NCI-H2227 treated with DMSO at 0.1 percent for 48 hours (cell line): ENCODE measurements around the gene ZNHIT2.

Experiments
- DNase-seq: peaks from one replicate; lab custom pipeline; 2025; lab: John Stamatoyannopoulos, UW

The ZNHIT2 gene

GRCh38 chr11:65134240-65134951 lies 16.9 kb upstream of the ZNHIT2 start, which contains the start of gene SYVN1:
Gene SYVN1 (minus strand): TSS chr11:65134519. CDS start chr11:65133601, 918 bp downstream.
- peak; percentile 91 for DNase-seq

DNA sequence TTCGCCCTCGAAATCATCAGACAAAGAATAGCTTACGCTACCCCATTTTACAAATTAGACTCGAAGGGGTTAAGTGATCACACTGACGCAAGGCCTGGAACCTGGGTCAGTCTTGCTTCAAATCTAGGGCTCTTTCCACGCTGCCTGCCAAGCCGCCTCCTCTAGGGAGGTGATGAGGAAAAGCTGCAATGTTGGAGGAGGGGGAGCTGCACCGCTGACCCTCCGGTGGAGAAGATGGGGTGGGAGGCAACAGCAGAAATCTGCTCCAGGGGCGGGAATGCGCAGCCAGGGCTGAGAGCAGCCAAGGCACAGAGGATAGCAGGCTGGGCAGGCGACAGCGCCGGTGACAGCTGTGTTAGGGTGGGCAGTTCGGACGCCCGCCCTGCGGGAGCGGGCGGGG lies 16.2 kb upstream of the ZNHIT2 start:
- DNase-seq = no peak

DNA sequence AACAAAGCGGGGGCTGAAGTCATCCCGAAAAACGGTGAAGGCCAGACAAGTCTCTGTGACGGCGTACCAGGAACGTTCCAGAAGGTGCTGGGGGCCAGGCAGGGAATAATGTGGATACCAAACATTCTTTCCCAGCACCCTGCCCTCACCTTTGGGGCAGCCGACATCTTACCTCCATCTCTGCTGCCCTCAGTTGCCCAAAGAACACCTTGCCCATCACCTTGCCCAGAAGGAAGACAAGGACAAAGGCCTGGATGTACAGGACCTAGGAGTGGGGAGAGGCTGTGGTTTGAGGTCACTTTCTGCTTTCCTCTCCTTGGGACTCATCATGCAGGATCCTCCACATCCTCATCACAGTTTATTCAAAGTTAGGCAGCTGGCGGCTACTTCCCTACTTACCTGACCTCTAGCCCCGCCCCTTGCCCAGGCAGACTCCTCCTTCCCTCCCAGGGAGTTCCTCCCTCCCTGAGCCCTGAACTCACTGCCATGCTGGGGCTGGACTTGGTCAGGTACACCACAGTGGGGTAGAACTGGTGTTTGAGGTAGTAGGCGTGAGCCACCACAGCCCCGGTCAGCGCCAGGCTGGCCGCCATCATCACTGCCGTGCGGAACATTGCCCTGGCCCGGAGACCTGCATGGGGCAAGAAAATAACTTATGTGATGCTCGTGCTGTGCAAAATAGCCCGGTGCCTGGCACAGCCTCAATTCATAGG lies 15.6 kb upstream of the ZNHIT2 start:
- no peak for DNase-seq

GRCh38 chr11:65132238-65132987 lies 14.9 kb upstream of the ZNHIT2 start:
- no peak for DNase-seq

DNA sequence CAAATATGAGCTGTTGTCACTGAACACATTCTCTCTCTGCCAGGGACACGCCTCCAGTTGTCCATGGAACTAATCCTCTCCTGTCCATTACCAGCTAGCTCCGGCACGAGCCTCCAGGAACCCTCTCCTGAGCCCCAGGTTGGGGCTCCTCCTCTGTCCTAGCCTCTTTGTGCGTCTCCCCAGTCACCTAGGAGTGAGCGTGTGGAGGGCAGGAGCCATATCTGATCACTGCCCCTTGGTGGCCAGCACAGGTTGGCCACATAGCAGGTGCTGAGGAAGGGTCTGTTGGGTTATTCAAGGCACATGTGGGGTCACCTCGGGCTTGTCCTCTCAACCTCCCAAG lies 14.4 kb upstream of the ZNHIT2 start:
- no peak for DNase-seq

- no peak for DNase-seq
These were observed 13.9 kb upstream of the ZNHIT2 start for GRCh38 chr11:65131417-65131776.

- no peak for DNase-seq
These were observed 13.3 kb upstream of the ZNHIT2 start for GRCh38 chr11:65130631-65131416.

- no peak for DNase-seq
These were observed 12.3 kb upstream of the ZNHIT2 start for GRCh38 chr11:65129649-65130441.

- no peak for DNase-seq
These were observed 11.0 kb upstream of the ZNHIT2 start for GRCh38 chr11:65128182-65129145.

- no peak for DNase-seq
These were observed 10.1 kb upstream of the ZNHIT2 start for GRCh38 chr11:65127473-65128181.

DNA sequence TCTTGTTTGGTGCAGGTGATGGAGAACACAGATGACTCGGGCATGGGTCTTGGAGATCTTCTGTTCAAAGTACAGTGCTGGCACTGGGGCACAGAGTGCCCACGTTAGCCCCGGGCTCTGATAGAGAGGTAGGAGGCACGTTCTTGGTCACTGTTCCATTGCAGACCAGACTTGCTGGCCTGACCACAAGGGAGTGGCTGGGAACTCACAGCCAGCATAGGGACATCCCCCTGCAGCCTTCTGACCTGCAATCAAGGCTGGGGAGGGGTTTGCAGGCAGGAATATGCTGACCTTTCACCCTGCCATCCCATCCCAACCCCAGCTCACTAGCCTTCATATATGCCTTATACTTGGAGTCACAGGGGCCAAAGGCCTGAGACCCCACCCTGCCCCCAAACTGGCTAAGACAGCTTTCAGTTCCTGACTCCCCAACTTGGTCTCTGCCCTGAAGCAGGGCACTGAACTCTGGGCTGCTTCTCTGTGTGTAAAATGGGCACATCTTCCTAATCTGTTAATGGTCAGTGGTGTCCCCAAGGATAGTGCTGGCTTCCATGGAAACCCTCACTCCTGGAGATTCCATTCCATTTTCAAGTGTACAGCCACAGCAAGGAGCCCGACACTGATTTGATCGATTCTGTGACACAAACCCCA lies 9.2 kb upstream of the ZNHIT2 start:
- no peak for DNase-seq

DNA sequence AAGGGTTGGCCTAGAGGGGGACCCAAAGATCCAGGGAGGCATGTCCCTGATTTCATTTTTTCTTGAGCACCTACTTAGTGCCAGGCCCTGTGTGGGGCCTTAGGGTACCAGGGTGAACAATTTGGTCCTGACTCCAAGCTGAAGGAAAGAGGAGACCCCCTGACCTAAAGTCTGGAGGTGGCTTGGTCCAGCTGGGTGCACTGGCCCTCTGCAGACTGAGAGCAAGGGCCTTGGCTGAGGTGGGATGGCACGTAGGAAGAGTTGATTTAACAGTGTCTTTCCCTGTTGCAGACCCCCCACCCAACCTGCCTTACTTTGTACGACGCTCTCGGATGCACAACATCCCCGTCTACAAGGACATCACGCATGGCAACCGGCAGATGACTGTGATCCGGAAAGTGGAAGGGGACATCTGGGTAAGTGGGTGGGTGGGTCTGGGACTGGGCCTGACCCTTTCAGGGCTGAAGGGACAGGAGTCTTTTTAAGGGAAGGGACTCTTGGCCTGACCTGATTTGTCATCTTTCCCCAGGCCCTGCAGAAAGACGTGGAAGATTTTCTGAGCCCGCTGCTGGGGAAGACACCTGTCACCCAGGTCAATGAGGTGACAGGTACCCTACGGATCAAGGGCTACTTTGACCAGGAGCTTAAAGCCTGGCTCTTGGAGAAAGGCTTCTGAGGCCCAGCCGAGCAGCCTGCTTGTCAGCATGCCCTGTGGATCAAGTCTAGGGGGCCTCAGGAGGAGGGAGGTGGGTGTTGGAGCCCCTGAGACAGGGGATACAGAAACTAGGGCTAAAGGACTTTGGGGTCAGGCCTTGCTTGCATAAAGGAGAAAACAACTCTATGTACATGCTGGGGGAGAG lies 7.9 kb upstream of the ZNHIT2 start:
- DNase-seq = no peak

DNA sequence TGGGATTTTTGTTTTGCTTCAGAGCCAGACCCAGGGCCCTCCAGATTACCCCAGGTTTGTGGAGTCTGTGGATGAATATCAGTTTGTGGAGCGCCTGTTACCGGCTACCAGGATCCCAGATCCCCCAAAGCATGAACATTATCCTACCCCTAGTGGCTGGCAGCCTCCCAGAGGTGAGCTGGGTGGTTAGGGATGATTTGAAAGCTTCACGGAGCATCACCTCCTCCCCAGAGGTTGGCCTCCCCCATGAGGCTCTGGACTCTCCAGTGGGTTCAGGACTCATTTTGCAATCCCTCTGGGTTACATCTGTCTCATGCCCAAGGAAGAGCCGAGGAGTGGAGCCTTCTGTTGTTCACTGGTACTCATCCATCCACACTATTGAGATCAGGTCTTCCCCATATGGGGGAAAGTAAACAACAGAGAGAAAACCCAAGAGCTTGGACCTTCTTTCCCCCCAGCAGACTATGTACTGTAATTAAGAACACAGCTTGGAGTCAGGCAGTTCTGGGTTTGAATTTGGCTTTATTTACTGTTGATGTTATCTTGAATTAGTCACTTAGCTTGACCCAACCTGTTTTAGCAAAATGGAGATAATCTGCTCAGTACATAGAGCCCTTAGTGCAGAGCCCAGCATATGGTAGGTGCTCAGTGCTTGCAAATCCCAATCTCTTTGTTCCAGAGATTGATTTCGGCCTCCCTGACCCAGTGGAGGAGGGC lies 7.1 kb upstream of the ZNHIT2 start:
- DNase-seq = no peak

- peak; percentile 97 for DNase-seq
These were observed 4.6 kb upstream of the ZNHIT2 start, which contains the start of the genes FAU and MRPL49 for GRCh38 chr11:65121865-65122696. Gene FAU (minus strand): TSS chr11:65122134. CDS start chr11:65121813, 321 bp downstream. Gene MRPL49 (plus strand): TSS chr11:65122321. CDS start chr11:65122347, 26 bp downstream.

DNA sequence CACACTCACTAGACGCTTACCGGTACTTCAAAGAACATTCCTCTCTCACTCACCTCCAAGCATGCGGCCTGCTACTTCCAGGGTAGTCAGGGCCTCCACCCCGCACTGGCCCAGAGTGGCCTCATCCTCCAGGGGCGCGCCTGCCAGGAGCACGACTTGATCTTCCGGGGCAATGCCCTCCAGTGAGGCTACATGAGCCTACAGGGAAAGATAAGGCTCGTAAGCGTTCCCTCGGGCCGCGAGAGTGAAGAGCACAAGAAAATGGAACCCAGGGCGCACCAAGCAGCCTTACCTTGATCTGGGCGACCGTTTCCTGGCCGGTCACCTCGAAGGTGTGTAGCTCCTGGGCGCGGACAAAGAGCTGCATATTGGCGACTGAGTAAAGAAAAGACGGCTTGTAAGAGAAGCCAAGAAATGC lies 4.0 kb upstream of the ZNHIT2 start:
- no peak for DNase-seq

GRCh38 chr11:65120831-65121230 lies 3.3 kb upstream of the ZNHIT2 start:
- no peak for DNase-seq
